Ovary (tissue), 3 donors: Measurements from ENCODE around the gene MMP28.

Source experiments
- CTCF ChIP-seq, 3 donors: fragments of 450-650 bp in 2 of 3; fragments of 200-600 bp in 1 of 3; IDR thresholded peaks; one replicate each; pipeline versions ENCODE4 v1.5.1 to v1.8.0; 2016 to 2022; ENCODE audit warnings: antibody characterized with exemption in 3 of 3, mild to moderate bottlenecking in 1 of 3
- EP300 ChIP-seq: sonication (generic); formaldehyde crosslinking; IDR thresholded peaks from one replicate; pipeline ENCODE4 v1.6.1; 2017; ENCODE audit warnings: antibody characterized with exemption
- donor health status: DM: no; HTN: no; CAD: no.

GRCh38 chr17:35812456-35812855 lies 17.0 kb upstream of the MMP28 start:
- TF ChIP-seq EP300 (no peak), CTCF (IDR thresholded peaks at IDR 0.05) (no peak)
